ENCODE measurements around the gene FHL2. TPM values are rescaled to one million over a fixed set of nuclear protein-coding genes. Genes with fewer than 3 reads are reported as not detected.

The FHL2 gene
- total and polyA plus RNA-seq, 9 of the 15 experiments (the other 6 are each of a cell fraction or from before 2014, with no cell fraction given) = 7.5 to 33.1 (median 23.9) TPM

DNA sequence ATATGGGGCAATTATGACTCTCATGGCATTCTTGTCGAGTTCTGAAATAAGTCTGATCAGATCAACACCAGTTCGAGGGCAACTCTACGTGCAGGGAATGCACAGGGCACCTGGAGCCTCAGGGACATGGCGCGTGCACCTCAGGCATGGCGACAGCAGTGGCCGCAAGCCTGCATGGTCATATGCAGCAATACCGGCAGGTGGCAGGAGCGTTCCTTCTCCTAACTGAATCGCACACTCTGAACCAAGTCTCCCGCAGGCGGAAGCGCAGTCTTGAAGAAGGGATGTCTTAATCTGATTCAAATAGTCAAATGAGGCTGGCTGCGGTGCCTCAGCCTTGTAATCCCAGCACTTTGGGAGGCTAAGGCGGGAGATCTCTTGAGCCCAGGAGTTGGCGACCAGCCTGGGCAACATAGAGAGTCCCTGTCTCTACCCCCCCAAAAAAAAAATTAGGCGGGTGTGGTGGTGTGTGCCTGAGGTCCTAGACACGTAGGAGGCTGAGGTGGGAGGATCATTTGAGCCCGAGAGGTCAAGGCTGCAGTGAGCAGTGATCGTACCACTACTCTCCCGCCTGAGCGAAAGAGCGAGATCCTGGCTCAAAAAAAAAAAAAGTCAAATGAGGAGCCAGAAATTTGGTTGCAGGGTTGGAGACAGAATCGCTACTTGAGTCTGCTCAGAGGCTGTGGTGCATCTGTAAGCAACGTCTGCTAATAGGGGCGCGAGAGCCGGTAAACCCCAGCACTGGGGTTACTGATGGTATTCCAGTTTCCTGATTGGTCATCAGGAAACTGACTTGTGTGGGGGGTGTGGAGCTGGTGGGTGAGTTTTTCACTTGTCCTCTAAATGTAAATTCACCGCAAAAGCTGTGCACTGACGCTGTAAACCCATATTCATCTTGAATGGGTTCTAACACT, 28.8 kb downstream of the FHL2 start (continued):
- TF ChIP-seq JUND (IDR thresholded peaks at IDR 0.05; ENCODE audit: borderline replicate concordance, low read depth, low read length) = peak; percentile 61; the same call in 1 of the 2 replicates
- TF ChIP-seq JUND (tag; IDR thresholded peaks at IDR 0.05; ENCODE audit: borderline replicate concordance, low read depth, low read length) = peak; percentile 30; the same call in 1 of the 3 replicates
- TF ChIP-seq, protein P1, sequence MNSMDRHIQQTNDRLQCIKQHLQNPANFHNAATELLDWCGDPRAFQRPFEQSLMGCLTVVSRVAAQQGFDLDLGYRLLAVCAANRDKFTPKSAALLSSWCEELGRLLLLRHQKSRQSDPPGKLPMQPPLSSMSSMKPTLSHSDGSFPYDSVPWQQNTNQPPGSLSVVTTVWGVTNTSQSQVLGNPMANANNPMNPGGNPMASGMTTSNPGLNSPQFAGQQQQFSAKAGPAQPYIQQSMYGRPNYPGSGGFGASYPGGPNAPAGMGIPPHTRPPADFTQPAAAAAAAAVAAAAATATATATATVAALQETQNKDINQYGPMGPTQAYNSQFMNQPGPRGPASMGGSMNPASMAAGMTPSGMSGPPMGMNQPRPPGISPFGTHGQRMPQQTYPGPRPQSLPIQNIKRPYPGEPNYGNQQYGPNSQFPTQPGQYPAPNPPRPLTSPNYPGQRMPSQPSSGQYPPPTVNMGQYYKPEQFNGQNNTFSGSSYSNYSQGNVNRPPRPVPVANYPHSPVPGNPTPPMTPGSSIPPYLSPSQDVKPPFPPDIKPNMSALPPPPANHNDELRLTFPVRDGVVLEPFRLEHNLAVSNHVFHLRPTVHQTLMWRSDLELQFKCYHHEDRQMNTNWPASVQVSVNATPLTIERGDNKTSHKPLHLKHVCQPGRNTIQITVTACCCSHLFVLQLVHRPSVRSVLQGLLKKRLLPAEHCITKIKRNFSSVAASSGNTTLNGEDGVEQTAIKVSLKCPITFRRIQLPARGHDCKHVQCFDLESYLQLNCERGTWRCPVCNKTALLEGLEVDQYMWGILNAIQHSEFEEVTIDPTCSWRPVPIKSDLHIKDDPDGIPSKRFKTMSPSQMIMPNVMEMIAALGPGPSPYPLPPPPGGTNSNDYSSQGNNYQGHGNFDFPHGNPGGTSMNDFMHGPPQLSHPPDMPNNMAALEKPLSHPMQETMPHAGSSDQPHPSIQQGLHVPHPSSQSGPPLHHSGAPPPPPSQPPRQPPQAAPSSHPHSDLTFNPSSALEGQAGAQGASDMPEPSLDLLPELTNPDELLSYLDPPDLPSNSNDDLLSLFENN (IDR thresholded peaks at IDR 0.05; ENCODE audit: low read depth in 2 of 2, low read length in 2 of 2) = no peak
- TF ChIP-seq TAF1 (IDR thresholded peaks at IDR 0.05; ENCODE audit: control insufficient read depth, extremely low read depth, insufficient read depth, low read length, severe bottlenecking) = peak; percentile 14
- TF ChIP-seq SMAD4 (CRISPR knock-in tag; conservative IDR thresholded peaks at IDR 0.05) = 0 out of 2 replicates have a peak, but pooled peaks have one; percentile 34
- TF ChIP-seq SMC3 (conservative IDR thresholded peaks at IDR 0.05; ENCODE audit: insufficient read depth, low read depth, low read length) = peak; percentile 99
- peak; percentile 47 for TF ChIP-seq CXXC5 (CRISPR knock-in tag; IDR thresholded peaks at IDR 0.05)
- TF ChIP-seq KDM5B (IDR thresholded peaks at IDR 0.05; ENCODE audit: insufficient replicate concordance, low read depth, low read length) = no peak
- TF ChIP-seq ETV5 (CRISPR knock-in tag; IDR thresholded peaks at IDR 0.05; ENCODE audit: low read depth) = peak; percentile 44; the same call in 1 of the 2 replicates
- TF ChIP-seq CTBP1 (IDR thresholded peaks at IDR 0.05; ENCODE audit: borderline replicate concordance) = peak; percentile 71; the same call in 1 of the 2 replicates
- 0 out of 4 replicates have a peak, but pooled peaks of 1 of the 2 experiments have one; percentile 23 for TF ChIP-seq NRF1 (conservative IDR thresholded peaks at IDR 0.05 in 1 of 2, IDR thresholded peaks at IDR 0.05 in 1 of 2)
- TF ChIP-seq, protein P2, sequence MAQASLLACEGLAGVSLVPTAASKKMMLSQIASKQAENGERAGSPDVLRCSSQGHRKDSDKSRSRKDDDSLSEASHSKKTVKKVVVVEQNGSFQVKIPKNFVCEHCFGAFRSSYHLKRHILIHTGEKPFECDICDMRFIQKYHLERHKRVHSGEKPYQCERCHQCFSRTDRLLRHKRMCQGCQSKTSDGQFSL (CRISPR knock-in tag; IDR thresholded peaks at IDR 0.05) = 0 out of 2 replicates have a peak, but pooled peaks have one; percentile 25
- TF ChIP-seq, protein P2 (tag; IDR thresholded peaks at IDR 0.05) = no peak
- TF ChIP-seq ZNF589 (CRISPR knock-in tag; IDR thresholded peaks at IDR 0.05; ENCODE audit: low read depth) = no peak
- peak in 1 of 2 experiments; percentile 30; a peak in 1 of 4 replicates for TF ChIP-seq MAZ (CRISPR knock-in tag; conservative IDR thresholded peaks at IDR 0.05 in 1 of 2, IDR thresholded peaks at IDR 0.05 in 1 of 2)
- TF ChIP-seq, protein P3, sequence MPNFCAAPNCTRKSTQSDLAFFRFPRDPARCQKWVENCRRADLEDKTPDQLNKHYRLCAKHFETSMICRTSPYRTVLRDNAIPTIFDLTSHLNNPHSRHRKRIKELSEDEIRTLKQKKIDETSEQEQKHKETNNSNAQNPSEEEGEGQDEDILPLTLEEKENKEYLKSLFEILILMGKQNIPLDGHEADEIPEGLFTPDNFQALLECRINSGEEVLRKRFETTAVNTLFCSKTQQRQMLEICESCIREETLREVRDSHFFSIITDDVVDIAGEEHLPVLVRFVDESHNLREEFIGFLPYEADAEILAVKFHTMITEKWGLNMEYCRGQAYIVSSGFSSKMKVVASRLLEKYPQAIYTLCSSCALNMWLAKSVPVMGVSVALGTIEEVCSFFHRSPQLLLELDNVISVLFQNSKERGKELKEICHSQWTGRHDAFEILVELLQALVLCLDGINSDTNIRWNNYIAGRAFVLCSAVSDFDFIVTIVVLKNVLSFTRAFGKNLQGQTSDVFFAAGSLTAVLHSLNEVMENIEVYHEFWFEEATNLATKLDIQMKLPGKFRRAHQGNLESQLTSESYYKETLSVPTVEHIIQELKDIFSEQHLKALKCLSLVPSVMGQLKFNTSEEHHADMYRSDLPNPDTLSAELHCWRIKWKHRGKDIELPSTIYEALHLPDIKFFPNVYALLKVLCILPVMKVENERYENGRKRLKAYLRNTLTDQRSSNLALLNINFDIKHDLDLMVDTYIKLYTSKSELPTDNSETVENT (CRISPR knock-in tag; IDR thresholded peaks at IDR 0.05) = no peak
